ENCODE data around the gene IL18R1.

DNA sequence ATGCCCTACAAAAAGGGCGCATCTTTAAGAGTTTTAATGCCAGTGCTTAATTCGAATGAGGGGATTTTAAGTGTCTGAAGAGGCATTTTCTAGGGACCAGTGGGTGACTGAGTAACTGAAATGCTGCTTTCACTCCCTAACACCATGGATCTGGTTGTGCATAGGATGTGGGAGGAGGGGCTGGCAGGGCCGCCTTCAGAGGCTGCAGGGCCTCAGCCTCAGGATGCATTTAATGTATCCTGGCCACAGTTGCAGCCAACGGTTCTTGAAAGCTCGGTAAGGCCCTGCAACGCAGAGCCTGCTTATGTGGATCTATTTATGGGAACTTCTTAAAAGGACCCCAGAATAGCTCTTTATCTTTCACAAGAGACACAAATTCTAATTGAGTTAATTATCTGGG, 41.6 kb downstream of the IL18R1 start:
- TF ChIP-seq, protein P1, sequence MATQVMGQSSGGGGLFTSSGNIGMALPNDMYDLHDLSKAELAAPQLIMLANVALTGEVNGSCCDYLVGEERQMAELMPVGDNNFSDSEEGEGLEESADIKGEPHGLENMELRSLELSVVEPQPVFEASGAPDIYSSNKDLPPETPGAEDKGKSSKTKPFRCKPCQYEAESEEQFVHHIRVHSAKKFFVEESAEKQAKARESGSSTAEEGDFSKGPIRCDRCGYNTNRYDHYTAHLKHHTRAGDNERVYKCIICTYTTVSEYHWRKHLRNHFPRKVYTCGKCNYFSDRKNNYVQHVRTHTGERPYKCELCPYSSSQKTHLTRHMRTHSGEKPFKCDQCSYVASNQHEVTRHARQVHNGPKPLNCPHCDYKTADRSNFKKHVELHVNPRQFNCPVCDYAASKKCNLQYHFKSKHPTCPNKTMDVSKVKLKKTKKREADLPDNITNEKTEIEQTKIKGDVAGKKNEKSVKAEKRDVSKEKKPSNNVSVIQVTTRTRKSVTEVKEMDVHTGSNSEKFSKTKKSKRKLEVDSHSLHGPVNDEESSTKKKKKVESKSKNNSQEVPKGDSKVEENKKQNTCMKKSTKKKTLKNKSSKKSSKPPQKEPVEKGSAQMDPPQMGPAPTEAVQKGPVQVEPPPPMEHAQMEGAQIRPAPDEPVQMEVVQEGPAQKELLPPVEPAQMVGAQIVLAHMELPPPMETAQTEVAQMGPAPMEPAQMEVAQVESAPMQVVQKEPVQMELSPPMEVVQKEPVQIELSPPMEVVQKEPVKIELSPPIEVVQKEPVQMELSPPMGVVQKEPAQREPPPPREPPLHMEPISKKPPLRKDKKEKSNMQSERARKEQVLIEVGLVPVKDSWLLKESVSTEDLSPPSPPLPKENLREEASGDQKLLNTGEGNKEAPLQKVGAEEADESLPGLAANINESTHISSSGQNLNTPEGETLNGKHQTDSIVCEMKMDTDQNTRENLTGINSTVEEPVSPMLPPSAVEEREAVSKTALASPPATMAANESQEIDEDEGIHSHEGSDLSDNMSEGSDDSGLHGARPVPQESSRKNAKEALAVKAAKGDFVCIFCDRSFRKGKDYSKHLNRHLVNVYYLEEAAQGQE (IDR thresholded peaks at IDR 0.05; ENCODE audit: insufficient read depth in 1 of 2, low read depth in 2 of 2, low read length in 1 of 2) = no peak
- TF ChIP-seq CTCF (IDR thresholded peaks at IDR 0.05) (no peak), POLR2AphosphoS5 (IDR thresholded peaks at IDR 0.05; ENCODE audit: low read depth, low read length) (no peak)
